ENCODE results near the gene IGFL3. TPM values are rescaled to one million over a fixed set of nuclear protein-coding genes. Genes with fewer than 3 reads are reported as not detected.
A peak's percentile ranks its signal among the peaks of the same experiment; 100 is the strongest.
"Not testable (repeated sequence)": the region's sequence is repeated elsewhere in the genome, so short reads cannot be mapped to it uniquely, and the experiment has no call there.

The IGFL3 gene
- not detected for total RNA-seq

- no peaks in the 10 kb centered on the region for H3K4me1 ChIP-seq
- intact Hi-C loops (cut with DNase I): no loop called here
- peaks cover 0 to 3% (median 0%) of the 10 kb centered on the region in 4 donors for H3K9me3 ChIP-seq
- 88% methylated on average over 5 of the region's 5 CpGs for WGBS
- H3K27ac ChIP-seq (replicated peaks in 1 of 4): no peak within 1 kb of the TSS
- peaks cover 0 to 24% (median 0%) of the 10 kb centered on the region in 4 donors for H3K27me3 ChIP-seq
- H3K36me3 ChIP-seq: no peaks in the 10 kb centered on the region
- peak; percentile 75 for DNase-seq (ENCODE audit: extremely low spot score)
- TF ChIP-seq EP300 (IDR thresholded peaks at IDR 0.05) (no peak), POLR2AphosphoS5 (IDR thresholded peaks at IDR 0.05) (no peak), CTCF (IDR thresholded peaks at IDR 0.05) (no peak), POLR2A (IDR thresholded peaks at IDR 0.05; ENCODE audit: low read depth) (no peak)
- no peak within 1 kb of the TSS for H3K4me3 ChIP-seq
These were observed at the start of gene IGFL3 for GRCh38 chr19:46124638-46125115. Gene IGFL3 (minus strand): TSS chr19:46124688. CDS start chr19:46124649, 39 bp downstream.

GRCh38 chr19:46173886-46174480 lies 49.5 kb upstream of the IGFL3 start:
- Histone ChIP-seq H3K27ac (replicated peaks in 1 of 4) (no peak overlapping the region), H3K4me1 (no peaks in the 10 kb centered on the region), H3K9me3 (no peaks in the 10 kb centered on the region), H3K4me3 (no peak overlapping the region), H3K27me3 (peaks cover 0 to 32% (median 0%) of the 10 kb centered on the region in 4 donors), H3K36me3 (no peaks in the 10 kb centered on the region)
- TF ChIP-seq CTCF (IDR thresholded peaks at IDR 0.05) (no peak), EP300 (IDR thresholded peaks at IDR 0.05) (no peak), POLR2AphosphoS5 (IDR thresholded peaks at IDR 0.05) (no peak), POLR2A (IDR thresholded peaks at IDR 0.05; ENCODE audit: low read depth) (no peak)
- 72% methylated on average over 8 of the region's 8 CpGs for WGBS
- DNase-seq (ENCODE audit: extremely low spot score): no peak
- intact Hi-C loops (cut with DNase I): no loop called here

- no peak for TF ChIP-seq CTCF (IDR thresholded peaks at IDR 0.05)
- TF ChIP-seq POLR2A (IDR thresholded peaks at IDR 0.05; ENCODE audit: low read depth): no peak
- no peak for TF ChIP-seq EP300 (IDR thresholded peaks at IDR 0.05)
- TF ChIP-seq POLR2AphosphoS5 (IDR thresholded peaks at IDR 0.05): no peak
- H3K9me3 ChIP-seq: peaks cover 0 to 20% (median 8%) of the 10 kb centered on the region in 4 donors
- no peaks in the 10 kb centered on the region for H3K36me3 ChIP-seq
These were observed 38.2 kb upstream of the IGFL3 start for GRCh38 chr19:46162731-46163130.

GRCh38 chr19:46161642-46162257 lies 37.3 kb upstream of the IGFL3 start:
- H3K9me3 ChIP-seq: peaks cover 0 to 20% (median 8%) of the 10 kb centered on the region in 4 donors
- H3K4me1 ChIP-seq; H3K27ac ChIP-seq (replicated peaks in 1 of 4); DNase-seq (ENCODE audit: extremely low spot score); H3K4me3 ChIP-seq; H3K36me3 ChIP-seq; intact Hi-C loops (cut with DNase I): not testable (repeated sequence)
- WGBS: 68% methylated on average over 2 of the region's 2 CpGs
- peaks cover 0 to 40% (median 0%) of the 10 kb centered on the region in 4 donors for H3K27me3 ChIP-seq

More at GRCh38 chr19:46162731-46163130, 38.2 kb upstream of the IGFL3 start:
- peaks cover 0 to 37% (median 0%) of the 10 kb centered on the region in 4 donors for H3K27me3 ChIP-seq
- DNase-seq (ENCODE audit: extremely low spot score): peak; percentile 37
- intact Hi-C loops (cut with DNase I): no loop called here
- 63% methylated on average over 3 of the region's 3 CpGs for WGBS
- H3K27ac ChIP-seq (replicated peaks in 1 of 4): no peak overlapping the region
- no peak overlapping the region for H3K4me3 ChIP-seq
- H3K4me1 ChIP-seq: no peaks in the 10 kb centered on the region

- Histone ChIP-seq H3K36me3 (no peaks in the 10 kb centered on the region), H3K4me3 (no peak overlapping the region), H3K4me1 (no peaks in the 10 kb centered on the region), H3K27ac (replicated peaks in 1 of 4) (no peak overlapping the region), H3K9me3 (peaks cover 0 to 20% (median 8%) of the 10 kb centered on the region in 4 donors), H3K27me3 (peaks cover 0 to 48% (median 0%) of the 10 kb centered on the region in 4 donors)
- no peak for TF ChIP-seq EP300 (IDR thresholded peaks at IDR 0.05)
- no peak for TF ChIP-seq POLR2AphosphoS5 (IDR thresholded peaks at IDR 0.05)
- TF ChIP-seq POLR2A (IDR thresholded peaks at IDR 0.05; ENCODE audit: low read depth): no peak
- no peak for TF ChIP-seq CTCF (IDR thresholded peaks at IDR 0.05)
- 90% methylated on average over 6 of the region's 7 CpGs for WGBS
- DNase-seq (ENCODE audit: extremely low spot score): peak; percentile 60
- intact Hi-C loops (cut with DNase I): no loop called here
These were observed 35.8 kb upstream of the IGFL3 start for GRCh38 chr19:46160233-46160775.
